ENCODE results near the gene TRAF2.

- TF ChIP-seq POLR2AphosphoS5 (IDR thresholded peaks at IDR 0.05; ENCODE audit: low read depth): no peak
- TF ChIP-seq CTCF (IDR thresholded peaks at IDR 0.05; ENCODE audit: insufficient read depth, low read length): no peak
- TF ChIP-seq GABPA (IDR thresholded peaks at IDR 0.05; ENCODE audit: low read depth): no peak
- no peak for TF ChIP-seq REST (IDR thresholded peaks at IDR 0.05; ENCODE audit: insufficient replicate concordance, low read depth)
These were observed 17.7 kb upstream of the TRAF2 start for GRCh38 chr9:136868644-136869043.
